ENCODE measurements around the gene SEZ6L.

The SEZ6L gene

DNA sequence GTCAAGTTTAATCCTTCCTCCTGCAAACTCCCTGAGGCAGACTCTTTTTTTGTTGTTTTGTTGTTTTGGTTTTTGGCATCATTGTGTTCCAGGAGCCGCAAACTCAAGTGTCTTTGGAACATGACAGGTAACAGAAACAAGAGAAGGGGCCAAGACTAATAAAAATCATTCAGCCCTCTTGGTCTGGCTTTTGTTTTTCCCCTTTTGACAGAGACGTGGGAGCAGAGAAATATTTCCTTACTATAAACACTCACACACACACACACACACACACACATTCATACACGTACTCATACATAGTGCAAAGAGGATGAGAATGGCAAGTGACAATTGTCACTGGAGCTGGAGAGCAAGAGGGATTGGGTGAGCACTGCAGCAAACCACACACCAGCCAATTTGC lies 249.4 kb downstream of the SEZ6L start:
- no peak for DNase-seq (ENCODE audit: low read depth, low spot score)

DNA sequence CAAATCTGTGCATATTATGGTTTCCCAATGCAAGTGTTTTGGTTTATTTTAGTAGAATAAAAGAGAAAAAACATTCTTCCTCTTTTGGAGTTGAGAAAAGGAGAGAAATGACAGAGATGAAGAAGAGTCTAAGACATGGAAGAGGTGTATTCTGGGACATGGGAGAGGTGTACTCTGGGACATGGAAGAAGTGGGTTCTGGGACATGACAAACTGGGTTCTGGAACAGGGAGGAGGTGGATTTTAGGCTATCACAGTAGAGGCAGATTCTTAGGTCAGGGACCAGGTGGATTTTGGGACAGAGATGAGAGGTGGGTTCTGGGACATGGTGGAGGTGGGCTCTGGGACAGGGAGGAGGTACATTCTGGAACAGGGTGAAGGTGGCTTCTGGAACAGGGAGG lies 257.7 kb downstream of the SEZ6L start:
- DNase-seq (ENCODE audit: low read depth, low spot score): no peak

DNA sequence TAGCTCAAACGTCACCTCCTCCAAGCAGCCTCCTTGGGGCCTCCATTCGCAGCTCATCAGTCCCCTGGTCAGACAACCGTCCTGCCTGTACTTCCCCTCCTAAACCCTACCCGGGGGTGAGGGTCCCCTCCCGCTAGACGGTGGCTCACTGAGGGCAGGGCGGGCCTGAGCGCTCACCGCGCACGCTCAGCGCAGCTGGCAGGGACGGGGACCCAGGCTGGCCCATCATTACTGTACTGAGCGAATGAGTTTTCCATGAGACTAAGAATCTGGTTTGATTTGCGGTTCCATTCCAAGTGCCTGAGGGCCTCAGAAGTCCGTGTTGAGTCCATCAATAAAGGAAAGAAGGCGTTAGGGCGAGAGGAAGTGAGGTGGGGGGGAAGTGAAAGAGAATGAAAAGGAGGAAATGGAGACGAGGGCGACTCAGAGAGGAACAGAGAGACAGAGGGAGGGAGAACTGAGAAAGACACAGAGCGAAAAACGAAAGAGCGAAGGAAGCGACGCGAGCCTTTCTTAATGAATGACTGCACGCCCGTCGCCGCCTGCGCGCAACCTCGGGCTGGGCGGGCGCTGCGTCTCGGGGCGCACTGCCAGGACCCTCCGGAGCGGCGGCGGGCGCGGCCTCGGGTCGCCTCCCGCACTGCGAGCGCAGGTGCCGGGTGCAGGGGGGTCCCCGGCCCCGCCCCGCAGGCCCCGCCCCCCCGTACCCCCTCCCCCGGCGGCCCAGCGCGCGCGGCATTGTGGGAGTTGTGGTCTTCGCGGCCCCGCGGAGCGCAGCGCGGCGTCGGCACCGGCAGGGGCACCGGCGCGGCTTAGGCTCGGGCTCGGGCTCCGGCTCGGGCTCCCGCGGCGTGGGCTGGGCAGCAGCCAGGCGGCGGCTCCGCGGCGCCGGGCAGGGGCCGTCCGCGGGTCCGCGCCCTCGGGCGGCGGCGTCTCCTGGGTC lies 259.5 kb downstream of the SEZ6L start, which contains the start of gene ASPHD2:
Gene ASPHD2, plus strand, starts transcription at position 746 of the 943 bp plus-strand sequence. CDS start 4,356 bp downstream, outside the sequence.
- DNase-seq (ENCODE audit: low read depth, low spot score): peak; percentile 60

DNA sequence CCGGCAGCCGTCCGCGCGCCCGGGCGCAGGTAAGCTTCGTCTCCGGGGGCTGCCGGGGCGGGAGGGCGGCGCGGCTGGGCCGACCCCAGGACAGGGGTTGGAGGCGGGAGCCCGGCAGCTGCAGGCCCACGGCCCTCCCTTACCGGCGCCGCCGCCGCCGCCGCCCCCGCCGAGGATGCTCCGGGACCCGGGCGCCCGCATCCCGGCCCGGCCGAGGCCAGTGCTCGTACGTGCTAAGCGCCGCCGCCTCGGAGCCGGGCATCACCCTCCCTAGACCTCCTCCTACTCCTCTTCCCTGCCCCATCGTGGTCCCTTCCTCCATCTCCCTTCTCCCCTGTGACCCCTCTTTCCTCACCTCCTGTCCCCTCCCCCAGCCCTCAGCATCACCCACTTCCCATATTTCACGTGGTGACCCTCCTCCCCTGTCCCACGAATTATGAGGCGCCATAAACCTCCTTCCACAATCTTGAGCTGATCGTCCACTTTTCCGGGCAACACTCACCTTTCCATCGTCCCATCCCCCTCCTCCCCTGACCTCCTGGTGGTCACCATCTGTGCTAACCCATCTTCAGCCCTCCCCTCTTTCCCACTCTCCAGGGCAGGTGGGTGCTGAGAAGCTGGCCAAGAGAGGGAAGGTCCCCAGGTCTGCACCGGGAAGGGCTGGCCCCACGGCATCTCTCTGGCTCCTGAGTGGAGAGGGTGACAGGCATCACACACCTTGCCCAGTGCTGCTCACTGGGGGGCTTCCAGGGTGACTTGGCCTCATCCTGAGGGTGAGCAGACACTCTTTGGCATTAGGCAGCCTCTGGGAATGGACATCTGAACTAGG lies 260.4 kb downstream of the SEZ6L start:
- DNase-seq (ENCODE audit: low read depth, low spot score): no peak

DNA sequence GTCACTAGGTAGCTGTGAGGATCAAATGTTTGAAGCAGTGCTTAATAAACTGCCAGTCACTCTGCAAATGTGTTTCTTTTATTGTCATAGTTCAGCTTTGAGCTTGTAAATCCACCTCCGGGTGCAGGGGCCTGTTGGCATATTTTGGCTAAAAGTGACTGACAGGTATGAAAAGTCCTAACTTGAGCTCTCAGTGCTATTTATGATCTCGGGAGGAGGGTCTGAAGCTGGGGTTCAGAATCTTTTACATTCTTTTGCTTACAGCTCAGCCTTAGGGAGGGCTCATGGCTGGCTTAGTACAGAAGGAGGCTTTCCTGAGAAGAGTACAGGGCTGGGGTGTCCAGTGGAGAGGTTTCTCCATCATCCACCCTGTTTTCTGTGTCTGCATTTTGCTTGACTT lies 261.3 kb downstream of the SEZ6L start:
- DNase-seq (ENCODE audit: low read depth, low spot score): no peak

DNA sequence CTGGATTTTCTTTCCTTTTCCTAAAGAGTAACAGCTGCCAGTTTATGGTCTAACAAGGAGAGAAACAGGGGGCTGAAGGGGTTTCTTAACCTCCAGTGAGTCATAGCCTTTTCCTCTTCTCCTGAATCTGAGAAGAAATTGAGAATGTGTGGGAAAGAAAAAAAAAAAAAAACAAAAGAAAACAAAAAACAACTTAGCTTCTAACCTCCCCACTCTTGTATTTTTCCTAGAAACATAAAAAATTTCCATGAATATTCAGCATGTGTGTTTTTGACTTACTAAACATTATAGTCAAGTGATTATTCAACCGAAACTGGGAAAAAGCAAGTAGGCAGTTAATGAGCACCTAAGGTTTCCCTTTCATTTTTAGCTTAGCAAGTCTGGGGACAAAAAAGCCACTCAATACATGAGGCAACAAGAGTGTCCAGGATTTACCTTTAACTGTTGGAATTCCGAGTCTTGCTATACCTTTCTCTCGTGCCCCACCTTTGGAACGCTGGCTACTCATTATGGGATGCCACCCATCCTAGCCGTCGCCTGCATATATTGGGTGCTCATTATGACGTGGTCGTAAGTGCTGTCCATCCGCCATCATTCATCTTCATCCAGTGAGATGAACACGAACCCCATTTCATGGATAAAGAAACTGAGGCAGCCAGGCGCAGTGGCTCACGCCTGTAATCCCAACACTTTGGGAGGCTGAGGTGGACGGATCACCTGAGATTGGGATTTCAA lies 262.2 kb downstream of the SEZ6L start:
- no peak for DNase-seq (ENCODE audit: low read depth, low spot score)

DNA sequence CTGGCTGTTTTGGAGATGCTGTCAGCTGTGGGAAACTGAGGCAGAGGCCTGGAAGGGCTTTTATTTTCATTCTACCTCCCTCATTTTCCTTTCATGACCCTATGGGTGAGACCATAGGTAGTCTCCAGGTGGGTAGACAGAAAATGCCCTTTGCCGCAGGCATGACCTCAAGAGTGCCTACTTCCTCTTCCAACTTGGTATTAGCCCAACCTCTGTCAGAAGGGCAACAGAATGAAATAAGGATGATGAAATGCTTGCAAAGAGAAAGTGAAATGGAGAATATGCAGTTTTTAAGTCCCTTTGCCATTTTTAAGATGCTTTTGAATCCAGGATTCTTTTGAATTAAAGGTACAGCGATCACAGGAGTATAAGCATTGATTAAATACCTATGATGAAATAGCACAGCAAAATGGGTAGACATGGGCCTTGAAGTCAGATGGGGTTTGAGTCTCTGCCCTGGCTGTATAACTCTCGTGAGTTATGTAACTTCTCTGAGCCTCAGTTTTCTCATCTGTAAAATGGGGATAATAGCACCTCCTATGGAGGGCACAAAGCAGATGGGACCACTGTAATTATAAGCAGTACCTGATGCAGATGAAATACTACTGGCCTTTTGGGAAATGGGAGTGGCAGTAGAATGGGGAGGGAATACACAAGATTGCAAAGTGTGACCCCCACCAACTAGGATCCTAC lies 263.5 kb downstream of the SEZ6L start:
- DNase-seq (ENCODE audit: low read depth, low spot score): no peak

All from activated CD4-positive, CD25-positive, alpha-beta regulatory T cell treated with anti-CD3 and anti-CD28 coated beads, Interleukin-2, amount 50 U/mL, for 16 hours (primary cell).